Measurements from ENCODE around the gene PTPRN2.
"Not testable (repeated sequence)": the region's sequence is repeated elsewhere in the genome, so short reads cannot be mapped to it uniquely, and the experiment has no call there.

Gene PTPRN2

DNA sequence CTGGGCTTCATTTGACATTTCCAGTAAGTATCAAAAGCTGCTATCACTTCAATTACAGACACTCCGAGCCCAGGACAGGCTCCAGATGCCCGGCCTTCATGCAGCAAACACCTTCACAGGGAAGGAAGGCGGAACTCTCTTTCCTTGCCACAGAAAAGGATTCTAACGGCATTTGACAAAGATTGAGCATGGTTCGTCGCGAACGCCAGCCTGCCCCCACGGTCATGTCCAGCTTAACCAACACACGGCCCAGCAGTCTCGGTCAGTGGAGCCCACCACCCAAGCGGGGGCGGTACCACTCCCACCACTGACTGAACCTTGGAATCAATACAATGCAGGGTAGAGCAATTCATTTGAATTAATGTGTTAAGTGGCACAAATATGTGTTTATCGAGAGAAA lies 643.6 kb downstream of the PTPRN2 start:
- Histone ChIP-seq H3K4me3 (ENCODE audit: low read length) (no peak overlapping the region), H3K27me3 (ENCODE audit: control insufficient read depth, insufficient read depth, low read length) (no peaks in the 10 kb centered on the region), H3K36me3 (ENCODE audit: control insufficient read depth, insufficient read depth, low read length) (no peaks in the 10 kb centered on the region), H3K4me1 (ENCODE audit: control insufficient read depth, insufficient read depth, low read length) (no peaks in the 10 kb centered on the region), H3K27ac (ENCODE audit: low read depth, low read length) (no peak overlapping the region), H3K9ac (ENCODE audit: low read length) (no peak overlapping the region)

DNA sequence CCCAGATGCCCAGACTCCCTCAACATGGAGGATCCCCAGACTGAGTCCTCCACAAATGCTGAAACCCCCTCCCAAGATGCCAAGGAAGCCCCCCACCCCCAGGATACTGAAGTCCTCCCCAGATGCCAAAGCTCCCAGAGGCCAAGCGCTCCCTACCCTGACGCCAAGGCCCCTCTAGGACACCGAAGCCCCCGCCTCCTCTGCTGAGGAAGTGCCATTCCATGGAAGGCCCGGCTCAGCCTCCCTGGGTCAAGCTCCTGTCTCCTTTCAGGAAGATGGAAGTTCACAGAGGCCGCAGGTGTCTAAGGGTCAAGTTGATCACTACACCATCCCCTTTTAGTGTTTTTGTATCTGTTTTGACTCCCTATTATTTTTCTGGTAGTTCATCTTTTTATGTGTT lies 644.1 kb downstream of the PTPRN2 start:
- Histone ChIP-seq H3K4me1 (ENCODE audit: control insufficient read depth, insufficient read depth, low read length) (no peaks in the 10 kb centered on the region), H3K4me3 (ENCODE audit: low read length) (no peak overlapping the region), H3K27me3 (ENCODE audit: control insufficient read depth, insufficient read depth, low read length) (no peaks in the 10 kb centered on the region), H3K9ac (ENCODE audit: low read length) (no peak overlapping the region), H3K36me3 (ENCODE audit: control insufficient read depth, insufficient read depth, low read length) (no peaks in the 10 kb centered on the region), H3K27ac (ENCODE audit: low read depth, low read length) (no peak overlapping the region)

DNA sequence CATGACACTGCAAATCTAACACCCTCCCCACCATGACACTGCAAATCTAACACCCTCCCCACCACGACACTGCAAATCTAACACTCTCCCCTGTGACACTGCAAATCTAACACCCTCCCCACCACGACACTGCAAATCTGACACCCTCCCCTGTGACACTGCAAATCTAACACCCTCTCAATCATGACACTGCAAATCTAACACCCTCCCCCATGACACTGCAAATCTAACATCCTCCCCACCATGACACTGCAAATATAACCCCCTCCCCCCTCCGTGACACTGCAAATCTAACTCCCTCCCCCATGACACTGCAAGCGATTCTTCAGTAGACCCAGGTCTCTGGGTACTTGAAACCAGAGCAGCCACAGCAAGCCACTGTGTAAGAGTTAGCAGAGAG lies 646.4 kb downstream of the PTPRN2 start:
- H3K4me1 ChIP-seq (ENCODE audit: control insufficient read depth, insufficient read depth, low read length) = no peaks in the 10 kb centered on the region
- H3K27me3 ChIP-seq (ENCODE audit: control insufficient read depth, insufficient read depth, low read length) = no peaks in the 10 kb centered on the region
- no peaks in the 10 kb centered on the region for H3K36me3 ChIP-seq (ENCODE audit: control insufficient read depth, insufficient read depth, low read length)
- H3K4me3 ChIP-seq (ENCODE audit: low read length) = no peak overlapping the region
- H3K27ac ChIP-seq (ENCODE audit: low read depth, low read length) = no peak overlapping the region
- no peak overlapping the region for H3K9ac ChIP-seq (ENCODE audit: low read length)

DNA sequence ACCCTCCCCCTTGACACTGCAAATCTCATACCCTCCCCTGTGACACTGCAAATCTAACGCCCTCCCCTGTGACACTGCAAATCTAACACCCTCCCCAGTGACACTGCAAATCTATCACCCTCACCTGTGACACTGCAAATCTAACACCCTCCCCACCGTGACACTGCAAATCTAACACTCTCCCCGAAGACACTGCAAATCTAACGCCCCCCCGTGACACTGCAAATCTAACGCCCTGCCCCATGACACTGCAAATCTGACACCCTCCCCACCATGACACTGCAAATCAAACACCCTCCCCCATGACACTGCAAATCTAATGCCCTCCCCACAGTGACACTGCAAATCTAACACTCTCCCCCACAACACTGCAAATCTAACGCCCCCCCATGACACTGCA lies 647.1 kb downstream of the PTPRN2 start:
- Histone ChIP-seq H3K9ac (ENCODE audit: low read length) (no peak overlapping the region), H3K36me3 (ENCODE audit: control insufficient read depth, insufficient read depth, low read length) (no peaks in the 10 kb centered on the region), H3K27me3 (ENCODE audit: control insufficient read depth, insufficient read depth, low read length) (no peaks in the 10 kb centered on the region), H3K4me3 (ENCODE audit: low read length) (no peak overlapping the region), H3K4me1 (ENCODE audit: control insufficient read depth, insufficient read depth, low read length) (no peaks in the 10 kb centered on the region), H3K27ac (ENCODE audit: low read depth, low read length) (no peak overlapping the region)

DNA sequence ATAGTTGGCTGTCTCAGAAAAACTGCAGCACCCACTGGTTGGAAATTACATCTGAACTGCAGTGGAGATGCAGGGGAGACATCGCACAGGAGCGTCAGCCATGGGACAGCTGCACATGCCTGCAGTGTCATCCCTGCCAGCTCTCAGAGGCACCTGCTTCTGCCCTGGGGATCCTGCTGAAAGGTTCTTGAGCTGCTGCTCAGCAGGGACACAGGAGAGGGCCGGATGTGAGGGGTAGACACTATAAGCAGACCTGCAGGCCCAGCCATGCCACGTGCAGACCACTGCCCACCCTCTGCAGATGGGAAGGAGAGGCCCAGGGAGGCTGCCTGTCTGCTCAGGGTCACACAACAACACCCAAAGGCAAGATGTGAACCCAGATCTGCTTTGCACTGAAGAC lies 649.4 kb downstream of the PTPRN2 start:
- Histone ChIP-seq H3K4me1 (ENCODE audit: control insufficient read depth, insufficient read depth, low read length) (no peaks in the 10 kb centered on the region), H3K27ac (ENCODE audit: low read depth, low read length) (no peak overlapping the region), H3K9ac (ENCODE audit: low read length) (no peak overlapping the region), H3K4me3 (ENCODE audit: low read length) (no peak overlapping the region), H3K36me3 (ENCODE audit: control insufficient read depth, insufficient read depth, low read length) (no peaks in the 10 kb centered on the region), H3K27me3 (ENCODE audit: control insufficient read depth, insufficient read depth, low read length) (no peaks in the 10 kb centered on the region)

DNA sequence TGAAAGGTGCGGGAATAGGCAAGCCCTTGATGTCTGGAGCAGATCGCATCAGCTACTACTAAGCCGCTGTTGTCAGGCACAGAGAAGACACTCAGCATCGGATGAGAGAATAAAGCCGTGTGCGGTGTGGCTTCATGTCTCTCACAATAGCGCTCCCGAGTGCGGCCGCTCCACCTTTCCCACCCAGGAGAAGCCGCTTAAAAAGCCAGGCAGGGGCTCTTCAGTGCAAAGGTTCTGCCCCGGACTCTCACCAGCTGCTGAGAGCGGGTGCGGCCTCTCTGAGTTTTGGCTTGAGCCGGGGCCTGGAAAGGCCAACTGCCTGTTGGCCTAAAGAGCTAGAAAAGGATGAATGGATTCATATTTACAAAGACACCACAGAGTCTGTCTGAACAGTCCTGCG lies 650.2 kb downstream of the PTPRN2 start:
- Histone ChIP-seq H3K9ac (ENCODE audit: low read length) (no peak overlapping the region), H3K36me3 (ENCODE audit: control insufficient read depth, insufficient read depth, low read length) (no peaks in the 10 kb centered on the region), H3K4me1 (ENCODE audit: control insufficient read depth, insufficient read depth, low read length) (no peaks in the 10 kb centered on the region), H3K27me3 (ENCODE audit: control insufficient read depth, insufficient read depth, low read length) (no peaks in the 10 kb centered on the region), H3K27ac (ENCODE audit: low read depth, low read length) (no peak overlapping the region), H3K4me3 (ENCODE audit: low read length) (no peak overlapping the region)

DNA sequence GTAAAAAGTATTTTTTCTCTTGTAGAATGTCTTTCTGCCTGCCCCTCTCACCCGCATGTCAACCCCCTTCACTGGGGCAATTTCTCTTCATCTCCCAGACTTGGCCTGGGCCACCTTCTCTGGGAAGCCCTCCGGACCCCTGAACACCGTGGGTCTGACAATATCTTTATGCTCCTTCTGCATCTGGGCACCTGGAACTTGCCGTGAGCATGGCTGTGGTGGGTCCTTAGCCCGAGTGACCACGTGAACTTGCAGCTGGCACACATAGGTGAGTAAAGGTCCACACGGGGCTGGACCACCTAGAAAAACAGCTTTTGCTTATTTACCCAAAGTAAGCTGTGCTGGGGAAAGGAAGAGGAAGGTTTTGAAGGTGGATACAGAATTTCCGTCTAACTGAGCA lies 650.6 kb downstream of the PTPRN2 start:
- Histone ChIP-seq H3K36me3 (ENCODE audit: control insufficient read depth, insufficient read depth, low read length) (no peaks in the 10 kb centered on the region), H3K27me3 (ENCODE audit: control insufficient read depth, insufficient read depth, low read length) (no peaks in the 10 kb centered on the region), H3K4me1 (ENCODE audit: control insufficient read depth, insufficient read depth, low read length) (no peaks in the 10 kb centered on the region), H3K4me3 (ENCODE audit: low read length) (no peak overlapping the region), H3K27ac (ENCODE audit: low read depth, low read length) (no peak overlapping the region), H3K9ac (ENCODE audit: low read length) (no peak overlapping the region)

DNA sequence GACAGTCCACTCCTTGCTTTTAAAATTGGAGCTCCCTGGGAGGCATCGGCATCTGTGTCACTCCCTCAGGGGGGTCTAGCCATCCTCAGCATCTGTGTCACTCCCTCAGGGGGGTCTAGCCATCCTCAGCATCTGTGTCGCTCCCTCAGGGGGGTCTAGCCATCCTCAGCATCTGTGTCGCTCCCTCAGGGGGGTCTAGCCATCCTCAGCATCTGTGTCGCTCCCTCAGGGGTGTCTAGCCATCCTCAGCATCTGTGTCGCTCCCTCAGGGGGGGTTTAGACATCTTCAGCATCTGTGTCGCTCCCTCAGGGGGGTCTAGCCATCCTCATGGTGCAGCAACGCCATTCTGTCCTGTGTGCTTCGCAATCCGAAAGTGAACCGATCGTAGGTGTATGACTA lies 651.9 kb downstream of the PTPRN2 start:
- H3K36me3 ChIP-seq (ENCODE audit: control insufficient read depth, insufficient read depth, low read length); H3K4me1 ChIP-seq (ENCODE audit: control insufficient read depth, insufficient read depth, low read length); H3K27ac ChIP-seq (ENCODE audit: low read depth, low read length); H3K4me3 ChIP-seq (ENCODE audit: low read length); H3K27me3 ChIP-seq (ENCODE audit: control insufficient read depth, insufficient read depth, low read length); H3K9ac ChIP-seq (ENCODE audit: low read length): not testable (repeated sequence)

DNA sequence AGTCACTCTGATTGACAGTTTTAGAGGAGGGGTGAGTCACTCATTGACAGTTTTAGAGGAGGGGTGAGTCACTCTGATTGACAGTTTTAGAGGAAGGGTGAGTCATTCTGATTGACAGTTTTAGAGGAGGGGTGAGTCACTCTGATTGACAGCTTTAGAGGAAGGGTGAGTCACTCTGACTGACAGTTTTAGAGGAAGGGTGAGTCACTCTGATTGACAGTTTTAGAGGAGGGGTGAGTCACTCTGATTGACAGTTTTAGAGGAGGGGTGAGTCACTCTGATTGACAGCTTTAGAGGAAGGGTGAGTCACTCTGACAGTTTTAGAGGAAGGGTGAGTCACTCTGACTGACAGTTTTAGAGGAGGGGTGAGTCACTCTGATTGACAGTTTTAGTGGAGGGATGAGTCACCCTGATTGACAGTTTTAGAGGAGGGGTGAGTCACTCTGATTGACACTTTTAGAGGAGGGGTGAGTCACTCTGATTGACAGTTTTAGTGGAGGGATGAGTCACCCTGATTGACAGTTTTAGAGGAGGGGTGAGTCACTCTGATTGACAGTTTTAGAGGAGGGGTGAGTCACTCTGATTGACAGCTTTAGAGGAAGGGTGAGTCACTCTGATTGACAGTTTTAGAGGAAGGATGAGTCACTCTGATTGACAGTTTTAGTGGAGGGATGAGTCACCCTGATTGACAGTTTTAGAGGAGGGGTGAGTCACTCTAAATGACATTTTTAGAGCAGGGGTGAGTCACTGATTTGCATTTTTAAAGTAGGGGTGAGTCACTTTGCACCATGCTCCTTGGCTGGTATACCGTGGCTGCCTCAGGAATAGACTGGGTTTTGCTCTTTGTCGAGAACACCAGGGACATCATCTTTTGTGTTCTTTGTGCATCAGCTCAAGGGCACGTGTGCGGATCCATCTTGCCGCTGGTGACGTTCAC lies 654.1 kb downstream of the PTPRN2 start:
- H3K4me1 ChIP-seq (ENCODE audit: control insufficient read depth, insufficient read depth, low read length); H3K9ac ChIP-seq (ENCODE audit: low read length); H3K27me3 ChIP-seq (ENCODE audit: control insufficient read depth, insufficient read depth, low read length); H3K27ac ChIP-seq (ENCODE audit: low read depth, low read length); H3K4me3 ChIP-seq (ENCODE audit: low read length); H3K36me3 ChIP-seq (ENCODE audit: control insufficient read depth, insufficient read depth, low read length): not testable (repeated sequence)

DNA sequence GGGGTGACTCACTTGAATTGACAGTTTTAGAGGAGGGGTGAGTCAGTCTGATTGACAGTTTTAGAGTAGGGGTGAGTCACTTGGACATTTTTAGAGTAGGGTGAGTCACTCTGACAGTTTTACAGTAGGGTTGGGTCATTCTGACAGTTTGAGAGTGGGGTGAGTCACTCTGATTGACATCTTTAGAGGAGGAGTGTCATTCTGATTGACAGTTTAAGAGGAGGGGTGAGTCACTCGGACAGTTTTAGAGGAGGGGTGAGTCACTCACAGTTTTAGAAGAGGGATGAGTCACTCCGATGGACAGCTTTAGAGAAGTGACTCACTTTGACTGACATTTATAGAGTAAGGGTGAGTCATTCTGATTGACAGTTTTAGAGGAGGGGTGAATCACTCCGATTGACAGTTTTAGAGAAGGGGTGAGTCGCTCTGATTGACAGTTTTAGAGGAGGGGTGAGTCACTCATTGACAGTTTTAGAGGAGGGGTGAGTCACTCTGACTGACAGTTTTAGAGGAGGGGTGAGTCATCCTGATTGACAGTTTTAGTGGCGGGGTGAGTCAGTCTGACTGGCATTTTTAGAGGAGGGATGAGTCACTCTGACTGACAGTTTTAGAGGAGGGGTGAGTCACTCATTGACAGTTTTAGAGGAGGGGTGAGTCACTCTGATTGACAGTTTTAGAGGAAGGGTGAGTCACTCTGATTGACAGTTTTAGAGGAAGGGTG lies 655.0 kb downstream of the PTPRN2 start:
- Histone ChIP-seq H3K27ac (ENCODE audit: low read depth, low read length) (no peak overlapping the region), H3K36me3 (ENCODE audit: control insufficient read depth, insufficient read depth, low read length) (no peaks in the 10 kb centered on the region), H3K4me1 (ENCODE audit: control insufficient read depth, insufficient read depth, low read length) (no peaks in the 10 kb centered on the region), H3K27me3 (ENCODE audit: control insufficient read depth, insufficient read depth, low read length) (no peaks in the 10 kb centered on the region), H3K9ac (ENCODE audit: low read length) (no peak overlapping the region), H3K4me3 (ENCODE audit: low read length) (no peak overlapping the region)

DNA sequence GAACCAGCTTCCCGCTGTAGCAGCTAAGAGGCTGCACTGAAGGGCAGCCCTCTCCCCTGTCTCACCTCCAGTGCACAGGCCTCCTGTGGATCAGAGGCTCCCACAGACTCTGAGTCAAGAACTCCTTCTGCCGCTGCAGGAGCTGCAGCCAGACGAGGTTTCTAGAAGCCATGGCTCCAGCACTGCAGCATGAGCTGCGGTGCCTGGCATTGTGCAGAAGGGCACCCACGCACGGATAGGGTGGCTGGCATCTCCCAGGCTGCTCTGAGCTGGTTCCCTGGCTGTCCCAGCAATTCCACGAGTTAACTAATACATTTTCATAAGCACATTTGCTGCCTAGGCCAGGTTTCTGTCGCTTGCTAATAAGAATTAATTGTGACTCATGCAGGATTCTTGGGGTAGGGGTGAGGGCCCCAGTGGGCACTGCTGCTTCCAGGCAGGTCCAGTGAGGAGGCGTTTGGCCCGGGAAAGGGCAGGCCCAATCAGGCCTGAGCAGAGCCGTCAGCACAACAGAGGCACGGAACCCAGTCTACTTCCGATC lies 656.6 kb downstream of the PTPRN2 start:
- Histone ChIP-seq H3K27me3 (ENCODE audit: control insufficient read depth, insufficient read depth, low read length) (no peaks in the 10 kb centered on the region), H3K9ac (ENCODE audit: low read length) (no peak overlapping the region), H3K4me3 (ENCODE audit: low read length) (no peak overlapping the region), H3K36me3 (ENCODE audit: control insufficient read depth, insufficient read depth, low read length) (no peaks in the 10 kb centered on the region), H3K27ac (ENCODE audit: low read depth, low read length) (no peak overlapping the region), H3K4me1 (ENCODE audit: control insufficient read depth, insufficient read depth, low read length) (no peaks in the 10 kb centered on the region)

DNA sequence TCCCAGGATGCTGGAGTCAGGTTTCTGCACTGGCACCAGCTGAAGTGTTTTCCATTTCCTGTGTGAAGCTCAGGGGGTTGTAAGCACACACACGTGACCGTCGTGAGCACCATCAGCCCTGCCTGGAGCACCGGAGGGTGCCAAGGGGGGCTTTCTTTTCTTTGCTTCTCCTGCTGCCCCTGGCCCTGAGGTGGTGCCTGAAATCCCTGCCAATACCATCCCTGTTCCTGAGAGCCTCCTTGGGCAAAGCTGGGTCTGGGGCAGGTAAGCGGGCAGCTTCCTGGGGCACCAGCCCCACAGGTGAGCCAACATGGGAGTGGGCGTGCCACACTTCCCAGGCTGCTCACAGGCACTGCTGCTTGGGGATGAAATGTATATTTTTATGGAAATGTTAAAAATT lies 657.2 kb downstream of the PTPRN2 start:
- Histone ChIP-seq H3K4me1 (ENCODE audit: control insufficient read depth, insufficient read depth, low read length) (no peaks in the 10 kb centered on the region), H3K9ac (ENCODE audit: low read length) (no peak overlapping the region), H3K27me3 (ENCODE audit: control insufficient read depth, insufficient read depth, low read length) (no peaks in the 10 kb centered on the region), H3K36me3 (ENCODE audit: control insufficient read depth, insufficient read depth, low read length) (no peaks in the 10 kb centered on the region), H3K4me3 (ENCODE audit: low read length) (no peak overlapping the region), H3K27ac (ENCODE audit: low read depth, low read length) (no peak overlapping the region)
